Activated CD8-positive, alpha-beta memory T cell treated with anti-CD3 and anti-CD28 coated beads, Interleukin-2, amount 50 U/mL, for 48 hours (primary cell): Measurements from ENCODE around the gene TOP2A.

Experiments
- DNase-seq: peaks from one replicate; pipeline ENCODE4 v3.0.0-alpha.2; 2020

TOP2A gene

GRCh38 chr17:40355123-40355803 is 62.4 kb downstream of the TOP2A start:
- peak; percentile 97 for DNase-seq

GRCh38 chr17:40354221-40355122 is 63.2 kb downstream of the TOP2A start:
- no peak for DNase-seq

- no peak for DNase-seq
Measured at GRCh38 chr17:40352779-40353394, 64.8 kb downstream of the TOP2A start.

- no peak for DNase-seq
Measured at GRCh38 chr17:40352237-40352778, 65.4 kb downstream of the TOP2A start.

- DNase-seq = no peak
Measured at GRCh38 chr17:40351359-40352236, 66.1 kb downstream of the TOP2A start.

- DNase-seq = no peak
Measured at GRCh38 chr17:40350689-40351358, 66.9 kb downstream of the TOP2A start.

- no peak for DNase-seq
Measured at GRCh38 chr17:40349895-40350688, 67.6 kb downstream of the TOP2A start.

- DNase-seq = no peak
Measured at GRCh38 chr17:40349477-40349894, 68.2 kb downstream of the TOP2A start.

- DNase-seq = no peak
Measured at GRCh38 chr17:40348562-40349476, 68.9 kb downstream of the TOP2A start.

GRCh38 chr17:40348136-40348504 is 69.6 kb downstream of the TOP2A start:
- no peak for DNase-seq

GRCh38 chr17:40347319-40348135 is 70.2 kb downstream of the TOP2A start:
- DNase-seq = no peak

- no peak for DNase-seq
Measured at GRCh38 chr17:40346765-40347158, 70.9 kb downstream of the TOP2A start.

- no peak for DNase-seq
Measured at GRCh38 chr17:40345994-40346764, 71.5 kb downstream of the TOP2A start.

- DNase-seq = peak; percentile 69
Measured at GRCh38 chr17:40345161-40345993, 72.3 kb downstream of the TOP2A start.

GRCh38 chr17:40344421-40345160 is 73.1 kb downstream of the TOP2A start:
- no peak for DNase-seq
